CD4-positive, alpha-beta T cell treated with Interleukin-15 for 1 hour (primary cell): Measurements from ENCODE around the gene PRXL2B.

Source experiments
- DNase-seq: peaks from one replicate; pipeline ENCODE4 v3.0.0-alpha.2; 2020

Gene PRXL2B

DNA sequence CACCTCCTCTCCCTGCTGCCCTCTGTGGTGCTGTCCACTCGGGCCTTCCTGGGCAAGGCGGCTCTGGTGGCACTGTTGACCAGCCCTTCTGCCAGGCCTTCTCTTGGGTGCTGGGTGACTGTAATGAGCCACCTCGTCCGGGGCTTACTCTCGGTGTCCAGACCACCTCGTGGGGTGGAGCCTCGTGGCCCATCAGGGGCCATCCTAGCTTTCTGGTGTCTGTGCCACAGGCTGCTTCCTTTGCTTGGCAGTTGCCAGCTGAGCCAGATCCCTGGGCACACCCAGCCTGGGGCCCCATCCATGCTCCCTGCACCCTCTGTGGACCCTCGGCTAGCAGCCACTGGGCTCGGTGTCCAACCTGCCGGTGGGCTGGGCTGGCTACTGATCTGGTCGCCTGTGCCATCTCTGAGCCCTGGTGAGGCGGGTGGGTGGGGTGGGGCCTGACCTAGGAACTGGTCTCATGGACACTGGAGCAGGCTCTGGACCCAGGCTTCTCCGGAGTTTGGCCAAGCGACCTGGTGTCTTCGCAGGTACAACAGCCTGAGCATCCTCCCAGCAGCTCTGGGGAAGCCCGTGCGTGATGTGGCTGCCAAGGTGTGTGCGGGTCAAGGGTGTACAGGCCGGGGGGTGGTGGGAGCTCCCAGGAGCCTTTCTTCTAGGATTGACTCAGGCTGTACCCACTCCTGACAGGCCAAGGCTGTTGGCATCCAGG lies 1.4 kb downstream of the PRXL2B start:
- no peak for DNase-seq

GRCh38 chr1:2588661-2589430 lies 2.3 kb downstream of the PRXL2B start:
- no peak for DNase-seq

GRCh38 chr1:2589431-2590232 lies 3.1 kb downstream of the PRXL2B start:
- no peak for DNase-seq

DNA sequence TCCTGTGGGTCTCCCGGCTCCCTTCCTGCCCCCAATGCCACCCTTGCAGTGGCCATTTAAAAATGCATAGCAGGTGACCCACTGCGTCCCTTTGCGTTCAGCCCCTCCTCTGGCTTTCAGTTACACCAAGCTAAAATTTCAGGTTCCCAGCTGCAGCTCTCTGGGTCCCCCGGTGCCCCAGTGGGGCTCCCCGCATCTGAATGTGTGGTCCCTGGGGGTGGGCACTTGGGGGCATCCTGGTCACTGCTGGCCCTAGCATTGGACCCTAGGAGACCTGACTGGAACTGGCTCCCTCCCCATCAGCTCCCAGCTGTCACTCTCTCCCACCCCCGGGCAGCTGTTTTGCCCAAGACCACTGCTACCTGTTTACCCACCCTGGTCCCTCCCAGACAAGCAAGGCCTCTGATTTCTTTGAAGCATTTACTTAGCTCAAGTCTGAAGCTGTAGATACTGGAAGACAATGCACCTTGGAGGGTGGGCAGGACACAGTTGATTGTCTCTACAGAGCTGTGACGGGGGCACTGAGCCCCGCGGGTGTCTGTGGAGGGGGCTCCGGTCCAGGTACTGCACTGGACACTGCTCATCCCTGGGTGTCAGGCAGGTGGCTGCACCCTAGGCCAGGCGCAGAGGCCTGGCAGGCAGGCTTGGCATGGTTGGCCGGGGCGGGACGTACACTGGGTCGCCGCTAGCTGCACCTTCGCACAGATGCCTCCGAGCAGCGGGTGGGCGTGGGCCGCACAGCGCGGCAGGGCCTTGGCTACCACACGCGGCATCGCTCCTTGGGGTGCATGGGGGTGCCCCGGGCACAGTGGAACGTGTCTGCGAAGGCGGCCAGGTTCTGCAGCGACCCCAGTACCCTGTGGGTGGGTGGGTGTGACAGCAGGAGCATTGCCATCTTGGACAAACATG lies 3.9 kb downstream of the PRXL2B start:
- no peak for DNase-seq

DNA sequence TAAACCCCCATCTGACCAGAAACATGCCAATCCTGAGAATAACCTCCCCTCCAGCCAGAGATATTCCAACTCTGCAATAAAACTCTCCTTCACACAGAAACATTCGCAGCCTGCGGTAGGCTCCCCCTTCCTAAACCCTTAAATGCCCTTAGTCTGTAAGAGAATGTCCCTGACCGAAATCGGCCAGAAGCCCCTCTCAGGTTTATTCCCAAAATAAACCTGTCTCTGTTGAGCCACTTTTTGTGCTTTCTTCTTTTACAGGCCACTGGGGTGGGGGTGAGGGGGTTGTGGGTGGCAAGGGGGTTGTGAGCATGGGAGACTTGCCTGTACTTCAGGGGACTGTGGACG lies 4.6 kb downstream of the PRXL2B start:
- DNase-seq = no peak

- DNase-seq = no peak
Measured at GRCh38 chr1:2591581-2592261, 5.1 kb downstream of the PRXL2B start.

DNA sequence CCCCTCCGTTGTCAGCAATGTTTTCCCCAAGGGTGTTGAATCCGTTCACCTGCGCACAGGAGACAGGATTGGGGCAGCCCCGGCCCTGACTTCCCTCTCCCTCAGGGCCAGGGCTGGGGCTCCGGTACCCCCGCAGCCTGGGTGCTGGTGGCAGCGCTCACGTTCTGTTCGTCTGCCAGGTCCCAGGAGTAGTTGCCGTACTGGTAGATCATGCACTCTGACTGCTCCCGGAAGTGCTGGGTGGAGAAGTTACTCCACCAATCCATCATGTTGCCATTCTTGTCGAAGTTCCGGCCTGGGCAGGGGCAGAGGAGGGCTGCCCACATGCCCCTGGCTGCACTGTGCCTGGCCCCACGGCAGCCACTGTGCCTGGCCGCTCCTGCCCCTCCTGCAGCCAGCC lies 6.1 kb downstream of the PRXL2B start:
- DNase-seq = no peak

- no peak for DNase-seq
Measured at GRCh38 chr1:2593251-2593878, 6.8 kb downstream of the PRXL2B start.

- DNase-seq = no peak
Measured at GRCh38 chr1:2594001-2594640, 7.5 kb downstream of the PRXL2B start.

DNA sequence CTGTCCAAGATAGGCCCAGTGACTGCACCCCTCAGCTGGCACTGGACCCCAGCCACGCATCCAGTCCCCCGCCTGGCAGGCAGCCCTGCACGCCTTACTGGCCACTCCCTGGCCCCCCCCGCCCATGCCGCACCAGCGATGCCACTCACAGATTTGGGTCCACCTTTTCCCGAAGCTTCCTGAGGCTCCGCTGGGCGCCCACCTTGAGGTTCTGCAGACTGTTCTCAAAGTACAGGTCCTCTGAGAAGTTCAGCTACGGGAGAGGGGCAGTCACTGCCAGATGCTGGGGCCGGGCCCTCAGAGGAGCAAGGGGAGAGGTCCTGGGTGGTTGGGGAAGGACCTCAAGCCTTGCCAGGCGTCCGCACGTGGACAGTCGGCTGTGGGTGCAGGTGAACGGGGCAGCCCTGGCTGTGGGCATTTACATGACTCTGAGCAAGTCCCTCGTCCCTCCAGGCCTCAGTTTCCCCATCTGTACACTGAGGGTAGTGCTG lies 8.1 kb downstream of the PRXL2B start:
- DNase-seq = no peak

DNA sequence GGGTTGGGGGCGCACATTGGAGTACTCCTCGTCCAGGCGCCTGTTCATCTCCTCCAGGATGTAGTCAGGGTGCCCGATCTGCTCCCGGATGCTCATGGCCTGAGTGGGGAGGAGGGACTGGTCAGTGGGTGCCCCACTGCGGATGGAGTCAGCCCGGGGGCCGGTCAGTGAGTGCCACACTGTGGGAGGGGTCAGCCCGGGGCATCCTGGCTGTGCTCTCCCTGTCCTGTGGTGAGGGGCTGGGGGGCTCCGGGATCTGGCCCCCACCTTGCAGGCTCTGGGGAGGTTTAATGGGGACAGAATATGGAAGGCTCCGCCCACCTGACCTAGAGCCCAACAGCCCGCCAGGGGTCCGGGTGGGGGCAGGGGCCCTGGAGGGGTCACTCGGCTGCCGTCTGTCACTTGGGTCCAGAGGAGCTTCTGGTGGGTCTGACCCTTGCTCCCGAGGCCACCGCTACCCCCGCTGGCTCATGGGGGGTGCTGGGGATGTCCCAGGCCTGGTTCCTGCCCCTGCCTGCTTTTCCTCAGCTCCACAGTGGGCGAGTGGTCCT lies 8.8 kb downstream of the PRXL2B start:
- no peak for DNase-seq

DNA sequence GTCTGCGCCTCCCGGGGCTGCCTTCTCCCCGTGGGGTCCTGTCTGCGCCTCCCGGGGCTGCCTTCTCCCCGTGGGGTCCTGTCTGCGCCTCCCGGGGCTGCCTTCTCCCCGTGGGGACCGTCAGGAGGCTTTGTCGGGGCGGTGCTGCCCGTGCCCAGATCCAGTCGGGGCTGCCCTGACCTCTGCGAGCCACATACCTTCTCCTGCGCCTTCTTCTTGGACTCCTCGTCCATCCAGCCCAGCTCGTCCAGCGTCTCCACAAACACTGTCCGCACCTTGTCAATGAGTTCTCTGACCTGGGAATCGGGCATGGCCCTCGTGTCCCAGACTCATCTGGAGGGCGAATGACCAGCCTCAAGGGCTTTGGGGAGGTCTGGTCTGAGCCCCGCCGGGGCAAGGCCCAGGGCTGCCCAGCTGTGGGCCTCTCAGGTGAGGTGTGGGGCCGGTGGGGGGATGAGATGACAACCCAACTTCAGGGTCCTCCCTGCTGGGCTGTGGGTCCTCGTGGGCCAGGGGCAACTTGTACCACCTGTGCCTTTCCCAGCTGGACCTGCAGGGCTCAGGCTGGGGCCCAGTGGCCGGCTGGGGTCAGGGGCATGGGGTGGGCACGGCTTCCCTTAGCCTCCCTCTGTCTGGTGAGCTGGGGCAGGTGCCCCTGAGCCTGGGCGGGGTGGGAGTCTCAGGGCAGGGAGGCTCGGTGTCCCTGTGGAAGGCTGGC lies 9.4 kb downstream of the PRXL2B start:
- no peak for DNase-seq

DNA sequence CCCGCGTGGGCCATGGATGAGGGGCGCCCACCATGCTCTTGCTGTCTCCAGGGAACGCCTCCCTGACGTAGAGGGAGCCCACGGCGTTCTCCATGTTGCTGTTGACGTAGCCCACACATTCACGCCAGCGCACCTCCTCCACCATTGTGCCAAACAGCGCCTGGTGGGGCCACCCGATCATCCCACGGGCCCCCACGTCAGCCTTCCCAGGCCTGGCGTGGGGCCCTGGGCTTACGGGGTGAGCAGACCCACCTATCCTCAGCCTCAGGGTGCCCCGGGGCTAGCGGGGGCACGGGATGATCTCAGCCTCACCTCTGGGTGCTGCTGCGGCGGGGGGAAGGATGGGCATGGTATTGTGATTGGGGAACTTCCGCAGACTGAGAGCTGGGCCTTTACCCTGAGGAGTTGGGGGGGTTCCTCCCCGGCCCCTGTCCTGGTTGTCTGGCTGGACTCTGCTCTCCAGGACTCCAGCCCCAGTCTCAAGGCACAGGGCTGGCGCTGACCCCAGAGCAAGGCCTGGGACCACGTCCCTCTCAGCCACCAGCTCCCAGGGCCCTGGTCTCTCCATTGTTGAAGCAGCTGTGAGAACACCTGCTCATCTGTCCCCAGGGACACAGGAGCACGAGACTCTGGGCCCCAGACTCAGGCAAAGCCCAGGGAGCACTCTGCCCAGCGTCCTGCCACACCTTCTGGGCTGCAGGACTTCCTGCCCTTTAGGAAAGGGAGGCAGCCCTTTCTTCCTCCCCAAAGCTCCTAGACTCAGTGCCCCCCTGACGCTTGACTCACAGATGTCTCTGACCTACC lies 10.2 kb downstream of the PRXL2B start:
- no peak for DNase-seq

DNA sequence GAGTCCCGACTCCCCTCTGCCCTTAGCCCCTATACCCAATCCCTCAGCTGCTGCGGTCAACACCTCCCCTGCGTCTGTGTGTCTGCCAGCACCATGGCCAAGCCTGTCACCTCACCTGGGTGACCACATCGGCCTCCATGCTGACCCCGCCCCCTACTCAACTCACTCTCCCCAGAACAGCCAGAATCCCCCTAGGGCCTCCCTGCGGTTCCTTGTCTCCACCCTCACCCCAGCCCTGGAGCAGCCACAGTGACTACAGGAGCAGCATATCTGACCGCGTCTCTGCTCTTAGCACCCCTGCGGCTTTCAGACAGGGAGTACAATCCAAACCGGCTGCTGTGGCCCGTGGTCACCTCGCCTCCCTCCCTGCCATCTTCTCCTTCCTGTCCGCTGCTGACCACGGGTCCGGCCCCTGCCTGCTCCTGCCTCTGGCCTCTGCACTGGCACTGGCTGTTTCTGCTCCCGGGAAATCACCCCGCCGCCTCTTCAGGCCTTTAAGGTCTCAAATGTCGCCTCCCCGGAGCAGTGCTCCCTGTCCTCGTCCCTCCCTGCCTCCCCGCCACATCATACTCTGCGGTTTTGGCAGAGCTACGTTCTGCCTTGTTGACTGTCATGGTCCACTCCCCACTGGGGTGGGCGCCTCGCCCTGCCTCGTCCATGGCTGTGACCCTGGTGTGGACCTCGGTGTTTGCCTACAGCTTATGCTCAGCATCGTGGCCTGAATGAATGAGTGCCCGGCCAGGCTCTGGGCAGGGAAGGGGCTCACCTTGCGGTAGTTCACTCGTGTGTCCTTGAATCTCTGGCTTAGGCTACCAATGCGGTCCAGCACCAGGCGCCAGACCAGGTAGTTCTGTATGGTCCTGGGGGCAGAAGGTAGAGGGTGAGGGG lies 11.1 kb downstream of the PRXL2B start:
- DNase-seq = no peak

- no peak for DNase-seq
Measured at GRCh38 chr1:2598329-2598931, 11.9 kb downstream of the PRXL2B start.

DNA sequence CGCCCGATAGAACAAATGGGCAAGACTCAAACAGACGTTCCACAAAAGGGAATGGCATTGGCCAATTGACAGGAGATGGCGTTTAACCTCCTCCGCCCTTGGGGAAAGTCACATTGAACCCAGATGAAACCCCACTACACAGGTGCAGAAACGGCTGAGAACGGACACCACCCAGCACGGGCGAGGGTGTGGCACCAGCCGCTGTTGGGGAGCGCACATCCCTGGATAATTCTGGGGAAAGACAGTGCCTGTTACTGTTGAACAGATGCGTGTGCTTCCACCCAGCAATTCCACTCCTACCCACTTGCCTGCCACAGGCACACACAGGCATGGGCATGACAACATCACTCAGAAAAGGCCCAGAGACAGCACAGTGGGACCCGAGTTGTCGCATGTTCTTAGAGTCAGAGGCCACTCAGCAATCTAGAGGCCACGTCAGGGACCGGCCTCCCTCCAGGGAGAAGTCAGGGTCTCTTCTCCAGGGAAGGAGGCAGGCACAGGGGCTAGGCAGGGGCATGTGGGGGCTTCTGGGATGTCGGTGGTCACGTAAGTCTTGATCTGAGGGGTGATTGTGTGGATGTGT lies 15.2 kb downstream of the PRXL2B start:
- no peak for DNase-seq

- DNase-seq = no peak
Measured at GRCh38 chr1:2602311-2602835, 15.8 kb downstream of the PRXL2B start.
